Activated CD8-positive, alpha-beta memory T cell treated with anti-CD3 and anti-CD28 coated beads, Interleukin-2, amount 50 U/mL, for 1 hour (primary cell): ENCODE data around the gene KLHL11.
A peak's percentile ranks its signal among the peaks of the same experiment; 100 is the strongest.

Experiments
- DNase-seq: peaks from one replicate; pipeline ENCODE4 v3.0.0-alpha.2; 2020; ENCODE audit errors: extremely low read depth

Gene KLHL11

DNA sequence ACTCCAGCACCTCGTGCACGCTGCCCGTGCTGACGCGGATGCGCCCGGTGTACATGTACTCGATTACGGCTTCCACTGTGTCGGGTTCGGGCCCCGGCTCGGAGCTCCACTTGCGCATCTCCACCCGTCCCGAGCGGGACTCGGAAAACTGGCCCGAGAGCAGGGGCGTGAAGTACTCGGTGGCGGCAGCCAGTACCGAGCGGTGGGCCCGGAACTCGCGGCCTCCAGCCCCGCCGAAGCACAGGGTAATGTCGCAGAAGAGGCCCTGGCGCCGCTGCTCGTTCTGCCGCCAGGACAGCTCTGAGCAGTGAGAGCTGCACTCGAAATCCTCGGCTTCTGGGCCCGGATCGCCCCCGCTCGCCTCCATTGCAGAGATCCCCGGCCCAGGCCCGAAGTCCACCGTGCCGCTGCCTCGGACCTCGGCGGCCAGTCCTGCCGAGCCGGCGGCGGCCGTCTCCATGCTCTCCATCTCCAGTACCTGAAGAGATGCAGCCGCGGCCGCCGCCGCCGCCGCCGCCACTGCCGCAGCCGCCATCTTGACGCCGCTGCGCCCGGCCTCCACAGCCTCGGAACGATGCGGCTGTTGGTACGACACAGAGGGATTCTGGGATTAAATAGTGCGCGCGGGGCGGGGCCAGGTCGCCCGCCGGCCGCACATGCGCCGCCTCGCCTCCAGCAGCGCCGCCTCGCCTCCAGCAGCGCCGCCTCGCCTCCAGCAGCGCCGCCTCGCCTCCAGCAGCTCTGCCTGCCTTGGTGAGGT lies at the start of gene KLHL11:
Gene KLHL11, minus strand, starts transcription at position 588 of the 760 bp plus-strand sequence. Its CDS starts 53 bp downstream, at position 535.
- DNase-seq: peak; percentile 62

- no peak for DNase-seq
Observed at GRCh38 chr17:41915020-41915419, 49.8 kb upstream of the KLHL11 start.

- DNase-seq: no peak
Observed at GRCh38 chr17:41914358-41914766, 49.1 kb upstream of the KLHL11 start.

DNA sequence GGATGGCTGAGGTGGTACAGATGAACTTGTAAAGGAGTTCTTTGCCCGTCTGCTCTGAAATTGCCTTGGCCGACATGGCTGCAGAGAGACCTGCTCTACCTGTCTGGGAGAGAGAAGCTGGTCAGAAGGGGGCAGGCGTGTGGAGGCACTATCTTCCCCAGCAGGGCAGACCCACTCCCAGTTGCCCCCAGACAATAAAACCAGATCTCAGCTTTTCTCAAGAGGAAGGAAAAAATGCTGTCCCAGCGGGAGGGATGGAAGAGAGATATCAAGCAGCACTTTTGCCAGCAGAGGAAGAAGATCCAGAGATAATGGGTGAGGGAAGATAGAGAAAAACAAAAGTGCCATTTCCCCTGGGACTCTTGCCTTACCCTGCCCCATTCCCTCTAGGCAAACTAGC lies 48.6 kb upstream of the KLHL11 start:
- no peak for DNase-seq

GRCh38 chr17:41912925-41913324 lies 47.7 kb upstream of the KLHL11 start:
- DNase-seq: no peak

DNA sequence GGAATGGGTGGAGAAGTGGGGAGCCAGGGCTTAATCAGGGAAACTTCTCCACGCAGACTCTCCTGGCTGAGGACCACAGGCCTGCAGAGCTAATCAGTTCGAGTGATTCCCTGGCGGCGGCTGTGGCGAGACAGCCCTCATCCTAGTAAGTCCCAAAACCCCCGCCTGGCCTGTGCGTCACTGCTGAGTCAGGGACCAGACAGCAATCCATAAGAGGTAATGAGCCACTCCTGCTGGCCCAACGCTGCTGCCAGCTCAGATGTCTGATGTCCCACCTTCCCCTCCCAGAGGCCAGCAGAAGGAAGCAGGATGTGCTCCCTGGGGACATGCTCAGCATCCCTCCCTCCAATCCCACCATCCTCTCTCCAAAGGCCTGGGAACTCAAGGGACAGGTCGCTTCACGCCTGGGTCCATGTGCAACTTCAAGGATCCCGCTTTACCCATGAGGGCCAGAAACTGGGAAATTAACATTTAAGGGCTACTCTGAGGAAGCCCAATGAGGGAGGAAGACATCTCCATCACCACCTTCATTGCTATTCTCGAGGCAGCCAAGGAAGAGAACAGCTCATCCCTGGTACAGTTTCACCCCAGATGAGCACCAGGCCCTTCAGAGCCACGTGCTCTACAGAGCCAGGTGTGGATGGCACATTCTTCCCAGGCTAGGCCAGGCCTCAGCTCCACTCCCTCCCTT lies 45.6 kb upstream of the KLHL11 start:
- DNase-seq: no peak

- DNase-seq: no peak
Observed at GRCh38 chr17:41909088-41909487, 43.9 kb upstream of the KLHL11 start.

- no peak for DNase-seq
Observed at GRCh38 chr17:41907633-41908539, 42.7 kb upstream of the KLHL11 start.

GRCh38 chr17:41907185-41907556 lies 41.9 kb upstream of the KLHL11 start:
- no peak for DNase-seq

DNA sequence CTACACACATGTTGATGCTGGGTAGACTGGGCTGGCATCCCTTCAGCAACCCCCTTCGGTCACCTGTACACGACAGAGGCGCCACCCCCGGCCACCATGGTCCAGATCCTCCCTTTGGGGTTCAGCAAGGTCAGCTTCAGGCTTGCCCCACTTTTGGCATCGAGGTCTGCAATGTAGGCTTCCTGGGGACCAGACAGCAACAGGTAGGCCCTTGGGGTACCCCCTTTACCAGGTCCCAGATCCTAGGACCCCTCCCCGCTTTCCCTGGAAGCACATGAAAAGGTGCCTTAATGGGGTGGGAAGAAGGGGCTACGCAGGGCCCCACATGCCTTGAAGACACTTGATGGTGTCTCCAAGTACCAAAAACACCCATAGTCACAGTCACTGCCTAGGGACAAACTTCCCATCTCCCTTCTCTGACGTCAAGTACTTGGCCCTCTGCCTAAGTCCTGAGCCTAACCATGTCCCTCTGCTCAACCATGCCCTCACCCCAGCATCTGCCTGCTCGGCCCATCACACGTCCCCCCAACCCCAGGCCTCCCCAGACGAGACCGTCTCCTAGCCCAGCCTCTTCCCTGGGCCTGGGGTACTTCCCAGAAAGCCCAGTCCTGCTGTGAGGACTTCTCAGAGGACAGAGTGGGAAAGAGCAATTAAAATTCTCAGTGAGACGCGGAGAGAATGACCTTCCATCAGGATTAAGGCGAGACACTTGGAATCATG lies 41.4 kb upstream of the KLHL11 start:
- no peak for DNase-seq

- no peak for DNase-seq
Observed at GRCh38 chr17:41905172-41905571, 39.9 kb upstream of the KLHL11 start.

GRCh38 chr17:41904242-41904841 lies 39.1 kb upstream of the KLHL11 start:
- no peak for DNase-seq

- no peak for DNase-seq
Observed at GRCh38 chr17:41901646-41902045, 36.4 kb upstream of the KLHL11 start.

GRCh38 chr17:41896726-41897125 lies 31.5 kb upstream of the KLHL11 start:
- DNase-seq: no peak

DNA sequence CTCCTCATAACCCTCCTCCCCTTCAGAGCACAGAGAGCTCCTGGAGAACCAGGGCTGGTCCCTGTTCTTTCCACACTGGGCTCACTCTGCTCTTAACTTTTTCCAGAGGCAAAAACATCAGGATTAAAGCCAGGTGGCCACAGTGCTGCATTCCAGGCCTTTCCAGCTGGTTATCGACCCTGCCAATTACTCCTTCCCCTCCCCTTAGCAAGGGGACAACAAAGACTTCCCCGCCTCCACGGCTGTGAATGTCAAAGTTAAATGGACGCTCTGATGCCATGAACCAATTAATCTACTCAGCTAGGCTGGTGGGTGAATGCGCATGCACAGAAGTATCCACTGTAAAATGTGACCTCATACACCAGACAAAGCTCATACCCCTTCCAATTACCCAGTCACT lies 30.4 kb upstream of the KLHL11 start:
- DNase-seq: no peak

GRCh38 chr17:41894791-41895331 lies 29.6 kb upstream of the KLHL11 start:
- DNase-seq: no peak

GRCh38 chr17:41893384-41893783 lies 28.2 kb upstream of the KLHL11 start:
- DNase-seq: no peak

DNA sequence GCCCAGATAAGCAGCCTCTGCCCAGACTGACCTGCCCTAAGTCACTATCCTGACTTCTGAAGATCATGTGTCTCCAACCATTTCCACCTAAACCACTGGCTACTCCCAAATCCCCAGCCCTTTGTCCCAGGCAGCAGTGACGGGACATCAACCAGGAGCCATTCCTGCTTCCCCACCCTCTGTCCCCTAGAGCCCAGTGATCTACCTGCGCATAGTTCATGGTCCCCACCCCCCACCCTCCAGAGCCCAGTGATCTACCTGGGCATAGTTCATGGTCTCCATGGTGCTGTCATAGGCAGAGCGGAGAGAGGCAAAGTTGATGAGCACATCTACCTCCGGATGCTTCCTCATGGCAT lies 26.8 kb upstream of the KLHL11 start:
- no peak for DNase-seq

- no peak for DNase-seq
Observed at GRCh38 chr17:41891135-41892020, 26.2 kb upstream of the KLHL11 start.

DNA sequence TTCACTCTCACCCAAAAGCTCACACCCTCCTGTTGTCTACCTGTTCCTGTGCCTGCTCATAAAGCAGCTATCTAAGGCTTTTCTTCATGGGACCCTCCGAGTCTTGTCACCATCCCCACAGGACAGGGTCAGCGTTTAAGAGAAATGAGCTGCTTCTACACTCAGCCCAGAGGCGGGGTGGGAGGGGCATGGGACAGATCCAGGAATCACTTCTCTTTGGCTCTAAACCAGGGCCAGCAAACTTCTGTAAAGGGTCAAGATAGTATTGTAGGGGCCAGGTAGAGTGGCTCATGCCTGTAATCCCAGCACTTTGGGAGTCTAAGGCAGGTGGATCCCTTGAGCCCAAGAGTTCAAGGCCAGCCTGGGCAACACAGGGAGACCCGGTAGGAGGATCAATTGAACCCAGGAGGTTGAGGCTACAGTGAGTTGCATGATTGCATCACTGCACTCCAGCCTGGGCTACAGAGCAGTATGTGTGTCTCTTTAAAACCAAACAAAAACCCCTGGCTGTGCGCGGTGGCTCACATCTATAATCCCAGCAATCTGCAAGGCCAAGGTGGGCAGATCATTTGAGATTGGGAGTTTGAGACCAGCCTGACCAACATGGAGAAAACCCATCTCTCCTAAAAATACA lies 23.2 kb upstream of the KLHL11 start:
- DNase-seq: no peak
